Right forelimb (tissue), 1 donor: ENCODE data around the gene DYTN.
"Not testable (repeated sequence)": the region's sequence is repeated elsewhere in the genome, so short reads cannot be mapped to it uniquely, and the experiment has no call there.

Source experiments
- DNase-seq: peaks from one replicate; pipeline ENCODE4 v3.0.0-alpha.2; 2018

Gene DYTN, protein sequence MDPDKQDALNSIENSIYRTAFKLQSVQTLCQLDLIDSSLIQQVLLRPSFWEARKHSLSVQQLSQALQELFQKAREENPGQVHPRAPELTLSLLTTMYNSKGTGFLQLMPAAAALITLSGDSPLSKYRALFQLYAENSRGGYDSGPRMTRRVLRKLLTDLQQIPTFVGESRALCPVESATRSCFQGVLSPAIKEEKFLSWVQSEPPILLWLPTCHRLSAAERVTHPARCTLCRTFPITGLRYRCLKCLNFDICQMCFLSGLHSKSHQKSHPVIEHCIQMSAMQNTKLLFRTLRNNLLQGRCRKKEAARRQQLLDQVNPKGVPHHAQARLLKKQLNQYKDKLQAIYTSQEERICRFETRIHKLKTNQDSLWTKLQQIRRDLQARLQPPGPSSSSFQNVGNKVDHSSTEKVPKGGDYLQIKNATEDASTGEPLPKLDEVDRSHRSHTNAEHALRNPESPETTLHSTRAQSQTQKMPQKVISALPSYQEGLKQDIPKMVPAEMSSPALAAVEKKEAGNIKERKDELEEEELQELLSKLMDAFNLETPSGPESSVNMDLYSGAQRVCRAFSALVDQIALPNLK

DNA sequence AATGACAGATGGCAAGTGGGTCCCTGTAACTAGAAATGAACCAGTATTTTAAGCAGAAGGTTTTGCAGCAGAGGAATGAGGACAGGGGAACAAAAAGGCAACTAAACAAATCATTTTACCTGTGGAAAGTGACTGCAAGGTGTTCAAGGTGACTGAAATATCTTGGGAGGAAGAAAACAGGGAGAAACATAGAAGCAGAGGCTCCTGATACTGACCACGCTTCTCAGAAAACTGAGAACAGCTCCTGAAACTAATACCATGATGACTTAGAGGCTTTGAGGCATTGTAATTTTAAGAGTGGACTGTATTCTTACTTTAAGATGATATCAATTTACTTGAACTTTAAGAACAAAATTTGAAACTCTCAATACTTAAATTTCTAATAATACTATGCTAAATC is at the start of gene DYTN:
Gene DYTN, minus strand, starts transcription at position 101 of the 400 bp plus-strand sequence. CDS start 117 bp downstream, outside the sequence.
- no peak for DNase-seq

DNA sequence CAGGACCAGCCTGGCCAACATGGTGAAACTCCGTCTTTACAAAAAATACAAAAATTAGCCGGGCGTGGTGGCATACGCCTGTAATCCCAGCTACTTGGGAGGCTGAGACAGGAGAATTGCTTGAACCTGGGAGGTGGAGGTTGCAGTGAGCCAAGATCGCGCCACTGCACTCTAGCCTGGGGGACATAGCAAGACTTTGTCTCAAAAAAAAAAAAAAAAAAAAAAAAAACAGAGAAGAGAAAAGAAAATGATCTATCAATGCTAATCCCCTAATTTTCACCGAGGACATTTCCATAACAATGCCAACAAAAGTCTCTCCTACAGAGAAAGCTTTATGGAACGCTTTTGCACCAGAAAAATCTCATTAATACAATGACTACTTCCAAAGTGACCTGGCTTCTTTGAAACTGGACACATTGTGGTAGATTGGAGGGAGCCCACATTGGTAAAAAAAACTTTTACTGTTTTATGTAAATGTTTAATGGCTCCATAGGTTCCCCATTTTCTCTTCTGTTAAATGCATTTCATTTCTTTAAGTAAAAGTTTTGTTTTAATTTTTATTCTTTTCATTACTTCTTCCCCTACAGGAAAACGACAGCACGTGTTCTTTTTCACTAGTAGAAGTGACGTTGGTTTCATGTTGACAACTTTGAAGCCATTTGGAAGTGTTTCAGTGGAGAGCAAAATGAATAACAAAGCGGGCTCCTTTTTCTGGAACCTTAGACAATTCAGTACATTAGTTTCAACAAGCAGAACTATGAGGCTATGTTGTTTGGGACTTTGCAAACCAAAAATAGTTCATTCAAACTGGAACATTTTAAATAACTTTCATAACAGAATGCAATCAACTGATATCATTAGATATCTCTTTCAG is 48.1 kb upstream of the DYTN start:
- no peak for DNase-seq

GRCh38 chr2:206765242-206766056 is 47.3 kb upstream of the DYTN start, which contains the start of the genes FASTKD2 and MDH1B:
TSS of gene FASTKD2 (plus strand) at chr2:206765606. CDS start at chr2:206766694, 1,088 bp downstream.
TSS of gene MDH1B (minus strand) at chr2:206765328. CDS start at chr2:206765271, 57 bp downstream.
- DNase-seq, result peak; percentile 92

DNA sequence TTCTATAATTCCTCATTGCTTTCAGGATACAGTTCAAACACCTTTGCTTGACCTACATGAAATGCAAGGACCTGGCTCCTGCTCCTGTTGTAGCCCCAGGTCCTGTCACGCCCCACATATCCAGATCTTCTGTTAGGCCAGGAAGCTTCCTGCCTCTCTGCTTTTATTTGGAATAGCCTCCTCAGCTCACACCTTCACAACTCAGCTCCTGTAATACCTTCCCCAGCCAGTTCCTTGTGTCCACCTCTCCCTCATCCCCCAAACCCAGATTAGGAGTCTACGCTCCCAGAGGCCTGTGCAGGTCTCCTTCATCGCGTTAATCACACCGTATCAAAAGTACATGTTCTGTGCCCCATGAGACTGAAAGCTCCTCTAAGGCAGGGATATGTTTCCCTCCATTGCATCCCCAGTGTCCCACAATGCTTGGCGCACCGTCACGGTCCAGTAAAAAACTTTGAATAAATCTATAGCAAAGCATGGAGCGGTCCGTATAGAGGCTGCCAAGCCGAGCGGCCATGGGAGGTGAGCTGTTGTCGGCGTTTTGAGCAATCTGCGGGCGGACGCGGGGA is 46.6 kb upstream of the DYTN start:
- no peak for DNase-seq

DNA sequence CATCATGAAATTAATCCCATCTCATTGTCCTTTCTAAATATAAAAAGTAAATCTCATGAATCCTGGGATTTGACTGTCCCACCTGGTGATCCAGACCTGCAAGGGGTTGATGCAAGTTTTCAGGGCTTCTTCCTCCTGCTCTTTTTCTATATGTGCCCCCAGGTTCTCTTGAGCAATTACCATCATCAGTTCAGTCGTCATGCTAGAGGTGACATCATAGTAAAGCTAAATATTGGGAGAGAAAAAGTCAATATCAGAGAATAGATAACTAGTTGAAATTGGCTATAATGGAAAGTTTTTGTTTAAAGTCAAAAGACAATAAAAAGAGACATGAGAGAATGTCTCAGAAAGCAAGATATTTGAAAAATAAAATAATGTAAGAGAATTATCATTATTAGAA is 38.6 kb upstream of the DYTN start:
- DNase-seq, result no peak

DNA sequence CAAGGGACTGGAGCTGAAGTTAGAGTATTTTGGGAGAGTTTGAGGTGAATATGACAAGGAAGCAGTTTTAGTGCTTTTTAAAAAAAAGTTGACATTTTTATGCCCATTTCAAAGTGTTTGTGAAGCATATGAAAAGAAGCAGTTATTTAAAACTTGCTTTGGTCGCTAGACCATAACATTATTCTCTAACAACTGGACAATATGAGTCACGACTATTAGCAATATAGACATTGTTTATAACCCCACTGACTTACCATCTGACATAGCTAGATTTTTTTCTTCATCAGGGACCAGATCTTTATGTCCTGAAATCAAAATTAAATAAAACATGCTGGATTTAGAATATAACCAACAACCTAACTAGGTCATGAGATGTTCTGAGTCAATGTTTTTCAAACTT is 22.6 kb upstream of the DYTN start:
- DNase-seq, result no peak

GRCh38 chr2:206739271-206739670 is 21.1 kb upstream of the DYTN start:
- DNase-seq, result no peak

DNA sequence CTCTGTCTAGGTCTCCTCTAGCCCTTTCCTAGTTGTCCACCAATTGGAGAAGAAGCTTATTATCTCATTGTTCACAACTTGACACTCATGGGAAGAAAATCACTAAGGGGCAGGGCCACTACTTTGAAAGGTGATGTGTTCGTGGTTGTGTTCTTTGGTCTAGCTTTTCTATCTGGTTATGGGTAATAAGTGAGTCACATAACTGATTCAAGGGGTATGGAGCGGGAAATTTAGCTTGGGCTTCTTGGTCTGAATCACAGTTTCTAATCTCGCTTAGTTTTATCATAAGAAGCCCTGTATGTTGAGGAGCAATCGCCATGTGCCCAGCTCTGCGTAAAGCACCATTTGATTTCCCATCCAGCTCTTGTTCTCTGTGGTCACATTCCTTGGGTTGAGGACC is 18.7 kb upstream of the DYTN start:
- DNase-seq, result no peak

GRCh38 chr2:206733341-206733740 is 15.1 kb upstream of the DYTN start:
- no peak for DNase-seq

DNA sequence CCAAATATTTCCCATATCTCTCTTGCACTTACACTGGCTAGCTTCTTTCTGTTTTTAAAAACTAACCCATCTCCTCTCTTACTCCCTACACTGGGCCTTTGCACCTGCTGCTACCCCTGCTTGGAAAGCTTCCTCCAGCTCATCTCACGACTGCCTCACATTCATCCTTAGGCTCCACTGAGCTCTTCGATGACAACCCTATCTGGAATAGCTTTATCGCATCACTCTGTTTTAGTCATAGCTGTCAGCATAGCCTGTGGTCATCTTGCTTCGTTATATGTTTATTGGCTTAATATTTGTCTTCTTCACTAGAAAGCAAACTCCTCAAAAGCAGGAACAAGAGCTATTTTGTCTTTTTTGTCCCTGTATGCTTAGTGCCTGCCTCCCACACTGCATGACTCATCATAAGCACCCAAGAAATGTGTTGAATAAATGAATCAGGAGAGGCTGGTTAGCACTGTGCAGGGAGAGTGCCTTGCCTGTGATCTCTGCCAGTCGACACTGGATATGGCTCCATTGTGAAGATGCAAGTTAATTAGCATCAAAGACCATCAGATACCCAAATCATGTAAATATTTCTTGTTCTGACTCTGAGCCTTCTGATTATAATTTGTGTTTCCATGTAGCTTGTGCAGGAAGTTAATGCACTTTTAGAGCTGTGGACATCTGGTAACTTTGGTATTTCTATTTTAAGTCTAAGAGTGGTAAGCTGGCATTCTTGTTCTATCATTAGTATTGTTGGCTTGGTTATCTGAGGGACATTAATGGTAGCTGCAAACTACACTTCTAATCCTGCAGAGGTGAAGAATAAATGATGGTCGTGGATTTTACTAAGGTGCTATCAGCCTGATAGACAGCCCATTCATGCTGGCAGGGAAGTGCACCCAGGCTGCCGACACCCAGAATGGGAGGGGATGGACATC is 10.3 kb upstream of the DYTN start:
- no peak for DNase-seq

DNA sequence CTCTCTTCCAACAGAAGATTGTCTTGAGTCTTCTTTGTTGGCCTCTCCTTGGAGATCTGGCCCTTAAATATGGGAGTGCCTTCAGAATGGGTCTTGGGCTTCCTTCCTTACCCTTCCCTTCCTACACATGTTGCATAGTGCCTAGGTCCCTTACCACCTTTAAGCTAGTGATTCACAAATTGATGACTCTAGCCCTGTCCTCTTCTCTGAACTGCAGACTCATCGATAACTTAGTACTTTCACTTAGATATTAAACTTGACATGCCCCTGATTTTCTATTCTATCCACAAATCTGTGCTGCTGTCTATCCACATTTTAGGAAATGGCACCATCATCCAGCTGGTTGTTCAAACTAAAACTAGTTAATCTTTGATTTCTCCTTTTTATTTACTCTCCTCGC is 9.1 kb upstream of the DYTN start:
- DNase-seq, result no peak

- no peak for DNase-seq
These were observed 5.1 kb upstream of the DYTN start for GRCh38 chr2:206723288-206723687.

DNA sequence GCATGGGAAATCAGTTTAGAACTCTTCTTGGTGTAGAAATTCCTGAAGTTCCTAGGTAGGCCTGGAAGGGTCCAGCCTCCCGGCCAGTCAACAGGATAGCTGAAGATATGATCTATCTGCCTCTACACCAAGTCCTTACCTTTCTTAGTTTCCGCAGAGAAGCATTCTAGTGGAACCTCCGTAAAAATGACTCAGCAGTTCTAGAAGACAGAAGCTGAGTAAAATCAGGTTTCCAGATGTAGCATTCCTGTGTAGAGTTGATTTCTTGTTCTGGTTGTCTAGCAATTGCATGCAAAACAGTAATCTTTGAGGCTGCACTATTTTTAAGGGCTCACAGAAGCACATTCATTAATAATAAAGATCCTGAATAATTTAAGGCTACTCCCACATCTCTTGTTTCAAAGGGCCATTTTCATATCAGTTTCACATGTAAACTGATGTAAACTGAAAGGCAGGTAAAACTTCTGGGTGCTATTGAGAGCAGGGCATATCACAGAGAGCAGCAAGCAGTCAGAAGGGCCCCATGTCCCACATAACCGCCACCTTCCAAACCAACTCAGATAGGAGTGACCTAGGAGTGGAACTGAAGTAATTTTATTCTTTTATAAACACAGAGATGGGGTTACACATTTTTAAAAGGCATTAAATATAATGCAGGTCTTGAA is 3.2 kb upstream of the DYTN start:
- no peak for DNase-seq

DNA sequence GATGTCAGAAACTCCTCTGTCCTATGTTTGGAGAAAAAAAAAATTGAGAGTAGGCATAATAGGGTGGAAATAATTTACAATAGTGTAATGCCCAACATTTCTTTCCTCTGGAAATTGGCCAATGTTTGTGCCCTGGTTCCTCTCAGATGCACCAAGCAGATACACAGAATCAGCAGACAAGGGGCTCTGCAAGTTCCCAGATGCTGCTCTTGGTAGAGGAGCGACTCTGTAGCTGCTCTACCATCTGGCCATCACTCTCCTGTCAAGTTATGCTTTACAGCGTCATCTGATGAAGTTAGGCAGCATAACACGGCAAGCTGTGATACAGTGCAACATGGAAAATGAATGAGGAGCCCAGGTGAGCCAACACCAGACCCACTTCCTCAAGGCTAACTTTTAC is 1.6 kb downstream of the DYTN start:
- no peak for DNase-seq

DNA sequence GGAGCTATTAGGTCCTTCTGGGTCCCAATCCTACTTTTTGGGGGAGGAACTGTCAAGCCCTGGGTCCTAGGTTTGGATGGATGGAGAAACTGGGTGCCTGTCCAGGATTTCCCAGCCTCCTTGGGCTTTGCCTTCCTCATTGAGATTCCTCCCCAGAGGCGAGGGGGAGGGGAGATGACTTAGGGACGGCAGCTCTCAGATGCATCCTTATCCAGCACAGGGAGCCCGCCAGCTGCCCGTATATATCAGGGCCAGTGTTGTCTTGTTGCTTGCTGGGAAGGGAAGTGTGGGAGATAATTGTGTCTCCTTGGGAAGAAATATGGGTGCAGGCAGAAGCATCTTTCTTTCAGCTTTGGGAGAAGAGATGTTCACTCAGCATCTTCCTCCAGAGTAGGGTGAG is 3.0 kb downstream of the DYTN start:
- not testable (repeated sequence) for DNase-seq

GRCh38 chr2:206713746-206714145 is 4.5 kb downstream of the DYTN start:
- no peak for DNase-seq

DNA sequence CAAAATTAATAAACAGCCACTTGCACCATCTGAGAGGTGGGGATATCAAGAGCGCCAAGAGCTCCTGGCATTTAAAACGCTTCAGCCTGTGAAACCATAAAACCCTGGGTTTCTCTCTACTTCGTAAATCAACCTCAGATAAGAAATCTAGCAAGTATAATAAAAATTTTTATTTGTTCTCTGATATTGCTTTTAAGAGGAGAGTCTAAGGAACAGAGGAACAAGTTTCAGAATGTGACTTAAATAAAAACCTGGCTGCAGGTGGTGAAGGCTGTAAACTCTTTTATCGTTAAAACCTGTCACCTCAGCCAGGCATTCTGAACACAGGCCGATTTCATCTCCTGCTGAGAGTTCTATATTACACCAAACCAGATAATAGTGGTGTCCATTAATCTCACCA is 9.9 kb downstream of the DYTN start:
- DNase-seq, result no peak

DNA sequence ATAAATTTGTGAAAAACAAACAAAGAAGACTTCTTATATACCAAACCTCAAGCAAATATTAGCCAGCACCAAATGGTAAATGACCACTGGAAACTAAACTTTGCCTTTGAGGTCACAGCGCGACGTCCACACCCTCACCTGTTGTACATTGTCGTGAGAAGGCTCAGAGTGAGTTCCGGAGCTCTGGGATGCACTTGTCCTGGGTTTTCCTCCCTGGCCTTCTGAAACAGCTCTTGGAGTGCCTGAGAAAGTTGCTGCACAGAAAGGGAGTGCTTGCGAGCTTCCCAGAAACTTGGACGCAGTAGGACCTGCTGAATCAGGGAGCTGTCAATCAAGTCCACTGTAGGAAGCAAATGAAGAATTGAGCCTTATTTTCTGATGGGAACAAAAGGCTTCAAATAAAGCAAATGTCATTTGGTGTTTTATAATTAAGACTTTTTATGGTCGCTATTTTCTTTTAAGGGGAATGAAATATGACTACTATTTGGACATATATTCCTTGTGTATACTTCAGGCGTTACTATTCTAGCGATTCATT is 11.0 kb downstream of the DYTN start:
- DNase-seq, result no peak

GRCh38 chr2:206701952-206702605 is 16.1 kb downstream of the DYTN start:
- DNase-seq, result no peak

DNA sequence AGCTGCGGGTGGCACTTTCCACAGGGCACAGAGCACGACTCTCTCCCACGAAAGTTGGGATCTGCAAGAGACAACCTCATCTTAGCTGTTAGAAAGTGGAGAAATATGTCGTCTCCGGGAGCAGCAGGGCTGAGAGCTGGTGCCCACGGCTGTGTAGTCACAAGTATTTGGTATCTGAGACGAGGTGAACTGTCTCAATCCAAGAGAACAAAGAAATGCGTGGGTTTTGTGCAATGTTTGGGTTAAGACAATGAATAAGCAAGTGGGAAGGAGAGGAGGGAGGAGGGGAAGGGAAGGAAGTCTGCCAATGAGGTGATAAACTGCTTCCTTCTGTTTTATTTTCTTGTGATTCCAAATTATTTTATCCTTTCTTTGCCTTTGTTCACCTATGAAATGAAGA is 18.0 kb downstream of the DYTN start:
- DNase-seq, result no peak
